ENCODE data around the gene CCL13. TPM values are rescaled to one million over a fixed set of nuclear protein-coding genes. Genes with fewer than 3 reads are reported as not detected.
"Not testable (repeated sequence)": the region's sequence is repeated elsewhere in the genome, so short reads cannot be mapped to it uniquely, and the experiment has no call there.

The CCL13 gene
- not detected for total RNA-seq

DNA sequence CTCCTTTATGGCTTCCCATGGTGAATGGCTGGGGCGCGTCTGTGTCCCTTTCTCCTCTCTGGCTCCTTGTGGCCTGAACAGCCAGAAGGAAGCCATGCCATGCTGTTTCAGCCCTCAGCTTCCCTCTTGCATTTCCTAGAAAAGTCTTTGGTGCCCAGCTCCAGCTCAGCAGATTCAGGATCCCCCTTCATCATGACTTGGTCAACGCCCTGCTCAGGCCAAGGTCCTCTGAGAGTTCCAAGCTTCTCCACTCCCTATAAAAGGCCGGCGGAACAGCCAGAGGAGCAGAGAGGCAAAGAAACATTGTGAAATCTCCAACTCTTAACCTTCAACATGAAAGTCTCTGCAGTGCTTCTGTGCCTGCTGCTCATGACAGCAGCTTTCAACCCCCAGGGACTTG, at the start of gene CCL13:
Gene CCL13, plus strand, starts transcription at position 287 of the 400 bp plus-strand sequence. Its CDS starts 47 bp downstream, at position 334.
- H3K9me3 Mint-ChIP-seq (ENCODE audit: low read depth), result peaks cover 4% of the 10 kb centered on the region
- peaks cover 13% of the 10 kb centered on the region for H3K27me3 Mint-ChIP-seq
- no peak for ATAC-seq
- peaks cover 2% of the 10 kb centered on the region for H3K4me1 Mint-ChIP-seq
- no peak within 1 kb of the TSS for H3K27ac Mint-ChIP-seq
- intact Hi-C loops (cut with DNase I, micrococcal nuclease), result no loop called here
- no peak within 1 kb of the TSS for H3K4me3 Mint-ChIP-seq
- ChIA-PET CTCF (interaction anchor here (0.7 to 2.0 kb wide), 3 partner anchors 12 to 160 kb away, joined by 3 to 8 read pairs (median 6); no protein-coding TSS in a partner anchor), POLR2A (no interaction called here)
- DNase-seq, result no peak
- H3K36me3 Mint-ChIP-seq (ENCODE audit: low read depth), result no peaks in the 10 kb centered on the region

DNA sequence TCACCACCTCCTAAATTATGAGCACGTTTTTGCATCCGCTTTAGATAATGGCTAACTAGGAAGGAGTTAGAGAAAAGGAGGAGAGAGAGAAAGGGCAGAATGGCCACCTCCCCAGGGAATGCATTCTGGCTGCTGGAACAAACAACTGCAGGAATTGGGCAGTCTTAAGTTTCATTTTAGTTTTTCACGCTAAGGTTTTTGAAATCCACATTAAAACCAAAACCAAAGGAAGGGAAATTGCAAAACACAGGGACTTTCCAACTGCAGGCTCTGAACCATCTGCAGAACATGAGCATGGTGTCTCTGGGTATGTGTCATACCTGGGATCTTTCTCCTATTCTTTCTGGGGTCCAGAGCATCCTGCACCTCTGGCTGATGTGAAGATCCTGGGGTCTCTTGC, 49.2 kb upstream of the CCL13 start:
- no peak overlapping the region for H3K4me3 Mint-ChIP-seq
- peaks cover 13% of the 10 kb centered on the region for H3K27me3 Mint-ChIP-seq
- no peaks in the 10 kb centered on the region for H3K9me3 Mint-ChIP-seq (ENCODE audit: low read depth)
- H3K4me1 Mint-ChIP-seq, result no peaks in the 10 kb centered on the region
- ChIA-PET CTCF (interaction anchor here (0.8 kb wide), 1 partner anchor 11 kb away, joined by 3 read pairs; no protein-coding TSS in a partner anchor), POLR2A (no interaction called here)
- ATAC-seq (peak; percentile 44), DNase-seq (no peak)
- no peaks in the 10 kb centered on the region for H3K36me3 Mint-ChIP-seq (ENCODE audit: low read depth)
- H3K27ac Mint-ChIP-seq, result no peak overlapping the region
- intact Hi-C loops (cut with DNase I, micrococcal nuclease), result no loop called here

- ChIA-PET POLR2A (no interaction called here), CTCF (interaction anchor here (1.5 kb wide), 1 partner anchor 30 kb away, joined by 4 read pairs; no protein-coding TSS in a partner anchor)
- ATAC-seq (no peak), DNase-seq (no peak)
- Mint-ChIP-seq H3K9me3 (ENCODE audit: low read depth) (no peaks in the 10 kb centered on the region), H3K36me3 (ENCODE audit: low read depth) (no peaks in the 10 kb centered on the region), H3K27ac (no peak overlapping the region), H3K4me3 (no peak overlapping the region), H3K4me1 (no peaks in the 10 kb centered on the region), H3K27me3 (peaks cover 18% of the 10 kb centered on the region)
- intact Hi-C loops (cut with DNase I, micrococcal nuclease), result no loop called here
Observed at GRCh38 chr17:34308371-34308770, 47.9 kb upstream of the CCL13 start.

DNA sequence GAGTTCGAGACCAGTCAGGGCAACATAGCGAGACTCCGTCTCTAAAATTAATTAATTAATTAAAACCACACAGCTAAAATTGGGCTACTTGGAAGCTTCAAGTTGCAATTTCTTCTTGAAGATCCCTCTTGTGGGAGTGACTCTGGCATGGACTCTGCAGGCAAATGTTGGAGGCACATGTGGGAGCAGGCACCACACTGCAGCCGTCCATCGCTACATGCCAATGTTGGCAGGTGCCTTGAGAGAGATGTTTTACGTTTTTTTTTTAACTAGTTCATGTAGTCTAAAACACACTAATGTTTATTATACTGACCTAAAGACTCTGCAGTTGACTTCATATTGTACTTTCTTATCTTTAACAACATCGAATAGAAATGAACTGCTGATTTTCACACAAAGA, 45.0 kb upstream of the CCL13 start:
- no peak for DNase-seq
- Mint-ChIP-seq H3K4me3 (no peak overlapping the region), H3K4me1 (no peaks in the 10 kb centered on the region), H3K9me3 (ENCODE audit: low read depth) (no peaks in the 10 kb centered on the region), H3K27ac (no peak overlapping the region), H3K27me3 (peaks cover 19% of the 10 kb centered on the region), H3K36me3 (ENCODE audit: low read depth) (no peaks in the 10 kb centered on the region)
- ATAC-seq, result no peak
- CTCF ChIA-PET, result no interaction called here
- POLR2A ChIA-PET, result interaction anchor here (0.7 kb wide), 1 partner anchor 62 kb away, joined by 3 read pairs; no protein-coding TSS in a partner anchor
- intact Hi-C loops (cut with DNase I, micrococcal nuclease), result no loop called here

DNA sequence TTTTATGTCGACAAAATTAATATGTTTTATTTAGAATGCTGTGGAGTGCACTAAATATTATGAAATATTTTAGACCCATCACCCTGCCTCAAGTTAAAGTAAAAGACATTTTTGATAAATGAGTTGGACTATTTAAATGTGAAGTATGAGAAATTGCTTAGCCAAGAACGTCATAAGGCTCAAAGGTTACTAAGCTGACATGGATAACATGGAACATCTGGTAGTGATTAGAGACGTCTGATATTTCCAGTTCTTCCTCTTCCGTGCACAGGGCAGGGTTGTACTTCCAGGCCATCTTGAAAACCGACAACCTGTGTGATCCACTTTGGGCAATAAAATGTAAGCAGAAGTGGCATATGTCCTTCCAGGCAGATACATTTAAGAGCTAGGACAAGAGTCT, 44.2 kb upstream of the CCL13 start:
- H3K4me1 Mint-ChIP-seq, result no peaks in the 10 kb centered on the region
- intact Hi-C loops (cut with DNase I, micrococcal nuclease), result no loop called here
- H3K9me3 Mint-ChIP-seq (ENCODE audit: low read depth), result no peaks in the 10 kb centered on the region
- CTCF ChIA-PET, result interaction anchor here (1.2 kb wide), 1 partner anchor 140 kb away, joined by 4 read pairs; no protein-coding TSS in a partner anchor
- POLR2A ChIA-PET, result no interaction called here
- DNase-seq, result no peak
- H3K27me3 Mint-ChIP-seq, result peaks cover 19% of the 10 kb centered on the region
- ATAC-seq, result no peak
- H3K4me3 Mint-ChIP-seq, result no peak overlapping the region
- no peaks in the 10 kb centered on the region for H3K36me3 Mint-ChIP-seq (ENCODE audit: low read depth)
- no peak overlapping the region for H3K27ac Mint-ChIP-seq

DNA sequence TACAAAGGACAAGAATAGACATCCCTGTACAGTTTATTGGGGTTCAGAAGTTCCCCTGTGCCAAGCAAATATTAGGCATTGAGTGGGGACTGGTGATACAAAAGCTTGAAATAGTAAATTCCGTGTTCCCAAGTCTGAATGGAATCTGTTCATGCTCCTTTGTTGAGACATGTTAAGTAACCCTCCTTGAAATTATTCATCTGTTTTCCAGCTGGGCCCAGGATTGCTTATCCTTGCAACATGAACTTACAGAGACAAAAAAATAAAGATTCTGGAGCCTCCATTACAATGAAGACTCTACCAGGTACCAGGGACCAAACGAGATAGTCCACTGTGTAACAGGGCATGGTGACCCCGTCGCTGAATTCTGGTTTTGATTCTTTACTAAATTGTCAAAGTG, 43.1 kb upstream of the CCL13 start:
- ChIA-PET CTCF (interaction anchor here (1.2 kb wide), 1 partner anchor 141 kb away, joined by 4 read pairs; no protein-coding TSS in a partner anchor), POLR2A (no interaction called here)
- no peaks in the 10 kb centered on the region for H3K36me3 Mint-ChIP-seq (ENCODE audit: low read depth)
- ATAC-seq (no peak), DNase-seq (no peak)
- intact Hi-C loops (cut with DNase I, micrococcal nuclease), result no loop called here
- H3K4me1 Mint-ChIP-seq, result no peaks in the 10 kb centered on the region
- H3K9me3 Mint-ChIP-seq (ENCODE audit: low read depth), result no peaks in the 10 kb centered on the region
- H3K4me3 Mint-ChIP-seq, result no peak overlapping the region
- no peak overlapping the region for H3K27ac Mint-ChIP-seq
- H3K27me3 Mint-ChIP-seq, result peaks cover 19% of the 10 kb centered on the region

- no peak for DNase-seq
- Mint-ChIP-seq H3K27me3 (peaks cover 18% of the 10 kb centered on the region), H3K4me1 (no peaks in the 10 kb centered on the region), H3K4me3 (no peak overlapping the region), H3K9me3 (ENCODE audit: low read depth) (no peaks in the 10 kb centered on the region), H3K27ac (no peak overlapping the region), H3K36me3 (ENCODE audit: low read depth) (no peaks in the 10 kb centered on the region)
- CTCF ChIA-PET, result no interaction called here
- intact Hi-C loops (cut with DNase I, micrococcal nuclease), result no loop called here
- POLR2A ChIA-PET, result no interaction called here
- no peak for ATAC-seq
Observed at GRCh38 chr17:34314279-34314678, 42.0 kb upstream of the CCL13 start.

DNA sequence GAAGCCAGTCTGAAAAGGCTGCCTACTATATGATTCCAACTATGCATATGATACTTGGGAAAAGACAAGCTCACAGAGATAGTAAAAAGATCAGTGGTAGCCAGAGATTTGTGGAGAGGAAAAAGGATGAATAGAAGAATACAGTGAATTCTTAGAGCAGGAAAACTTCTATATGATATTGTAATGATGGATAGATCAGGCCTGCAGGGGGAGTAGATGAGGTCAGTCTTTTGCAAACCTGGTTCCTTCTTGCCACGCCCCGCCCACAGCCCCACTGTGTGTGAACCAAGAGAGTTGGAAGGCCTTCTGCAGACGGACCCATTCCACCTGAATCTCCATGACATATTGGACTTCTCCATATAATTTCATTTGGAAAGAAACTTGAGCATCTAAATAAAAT, 37.8 kb upstream of the CCL13 start:
- H3K27me3 Mint-ChIP-seq, result peaks cover 6% of the 10 kb centered on the region
- no peak for ATAC-seq
- intact Hi-C loops (cut with DNase I, micrococcal nuclease), result no loop called here
- no peaks in the 10 kb centered on the region for H3K9me3 Mint-ChIP-seq (ENCODE audit: low read depth)
- CTCF ChIA-PET, result interaction anchor here (0.6 to 3.2 kb wide), 2 partner anchors 12 to 42 kb away, joined by 3 to 10 read pairs; no protein-coding TSS in a partner anchor
- H3K4me3 Mint-ChIP-seq, result no peak overlapping the region
- no peaks in the 10 kb centered on the region for H3K4me1 Mint-ChIP-seq
- H3K36me3 Mint-ChIP-seq (ENCODE audit: low read depth), result no peaks in the 10 kb centered on the region
- POLR2A ChIA-PET, result no interaction called here
- peak; percentile 38 for DNase-seq
- no peak overlapping the region for H3K27ac Mint-ChIP-seq

DNA sequence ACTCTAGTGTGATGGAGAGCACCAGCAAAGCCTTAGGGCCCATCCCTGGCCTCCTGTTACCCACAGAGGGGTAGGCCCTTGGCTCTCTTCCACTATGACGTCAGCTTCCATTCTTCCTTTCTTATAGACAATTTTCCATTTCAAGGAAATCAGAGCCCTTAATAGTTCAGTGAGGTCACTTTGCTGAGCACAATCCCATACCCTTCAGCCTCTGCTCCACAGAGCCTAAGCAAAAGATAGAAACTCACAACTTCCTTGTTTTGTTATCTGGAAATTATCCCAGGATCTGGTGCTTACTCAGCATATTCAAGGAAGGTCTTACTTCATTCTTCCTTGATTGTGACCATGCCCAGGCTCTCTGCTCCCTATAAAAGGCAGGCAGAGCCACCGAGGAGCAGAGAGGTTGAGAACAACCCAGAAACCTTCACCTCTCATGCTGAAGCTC, 37.2 kb upstream of the CCL13 start, which contains the start of gene CCL8:
Gene CCL8, plus strand, starts transcription at position 397 of the 445 bp plus-strand sequence. CDS start 67 bp downstream, outside the sequence.
- ATAC-seq (no peak), DNase-seq (no peak)
- CTCF ChIA-PET, result interaction anchor here (3.2 kb wide), 1 partner anchor 42 kb away, joined by 10 read pairs; no protein-coding TSS in a partner anchor
- POLR2A ChIA-PET, result no interaction called here
- Mint-ChIP-seq H3K27ac (no peak within 1 kb of the TSS), H3K36me3 (ENCODE audit: low read depth) (no peaks in the 10 kb centered on the region), H3K4me3 (no peak within 1 kb of the TSS), H3K27me3 (peaks cover 6% of the 10 kb centered on the region), H3K9me3 (ENCODE audit: low read depth) (no peaks in the 10 kb centered on the region), H3K4me1 (no peaks in the 10 kb centered on the region)
- intact Hi-C loops (cut with DNase I, micrococcal nuclease), result no loop called here

DNA sequence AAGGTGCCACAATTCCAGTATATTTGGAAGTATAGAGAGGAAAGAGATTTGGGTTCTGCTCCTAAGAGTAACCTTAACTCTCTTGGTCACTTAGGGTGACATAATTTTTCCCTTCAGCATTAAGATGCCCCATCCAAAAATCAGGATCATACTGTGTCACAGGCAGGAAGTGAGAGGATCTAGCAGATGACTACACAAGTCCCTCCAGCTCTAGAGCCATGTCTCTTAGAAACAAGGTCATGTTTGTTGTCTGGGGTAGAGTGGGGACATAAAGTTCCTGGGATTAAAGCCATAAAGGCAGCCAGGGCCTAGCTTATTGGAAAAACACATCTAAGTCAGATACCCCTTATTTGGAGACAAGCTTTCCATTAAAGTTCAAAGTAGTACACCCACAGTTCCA, 34.3 kb upstream of the CCL13 start:
- ATAC-seq, result no peak
- H3K36me3 Mint-ChIP-seq (ENCODE audit: low read depth), result no peaks in the 10 kb centered on the region
- ChIA-PET POLR2A (no interaction called here), CTCF (interaction anchor here (1.1 to 1.2 kb wide), 2 partner anchors 32 to 121 kb away, joined by 3 read pairs; no protein-coding TSS in a partner anchor)
- no peak overlapping the region for H3K27ac Mint-ChIP-seq
- DNase-seq, result no peak
- intact Hi-C loops (cut with DNase I, micrococcal nuclease), result no loop called here
- H3K27me3 Mint-ChIP-seq, result peaks cover 9% of the 10 kb centered on the region
- no peak overlapping the region for H3K4me3 Mint-ChIP-seq
- peaks cover 7% of the 10 kb centered on the region for H3K9me3 Mint-ChIP-seq (ENCODE audit: low read depth)
- H3K4me1 Mint-ChIP-seq, result no peaks in the 10 kb centered on the region

DNA sequence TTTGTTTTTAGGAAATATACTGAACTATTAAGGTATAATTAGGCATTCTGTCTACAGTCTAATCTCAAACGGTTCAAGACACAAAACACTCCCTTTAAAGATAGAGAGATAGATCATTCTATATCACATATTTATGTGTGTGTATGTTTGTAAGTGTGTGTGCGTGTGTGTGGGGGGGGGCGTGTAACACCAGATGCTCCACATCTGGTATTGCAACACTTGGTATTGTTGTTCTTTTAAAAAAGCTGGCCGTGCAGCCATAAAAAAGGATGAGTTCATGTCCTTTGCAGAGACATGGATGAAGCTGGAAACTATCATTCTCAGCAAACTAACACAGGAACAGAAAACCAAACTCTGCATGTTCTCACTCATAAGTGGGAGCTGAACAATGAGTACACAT, 28.7 kb upstream of the CCL13 start:
- POLR2A ChIA-PET; H3K9me3 Mint-ChIP-seq (ENCODE audit: low read depth); H3K4me3 Mint-ChIP-seq; DNase-seq; H3K36me3 Mint-ChIP-seq (ENCODE audit: low read depth); H3K27ac Mint-ChIP-seq; intact Hi-C loops (cut with DNase I, micrococcal nuclease); H3K4me1 Mint-ChIP-seq; ATAC-seq: not testable (repeated sequence)
- peaks cover 18% of the 10 kb centered on the region for H3K27me3 Mint-ChIP-seq
- CTCF ChIA-PET, result interaction anchor here (1.8 kb wide), 1 partner anchor 35 kb away, joined by 9 read pairs; the partner anchor contains the start of gene CCL1

DNA sequence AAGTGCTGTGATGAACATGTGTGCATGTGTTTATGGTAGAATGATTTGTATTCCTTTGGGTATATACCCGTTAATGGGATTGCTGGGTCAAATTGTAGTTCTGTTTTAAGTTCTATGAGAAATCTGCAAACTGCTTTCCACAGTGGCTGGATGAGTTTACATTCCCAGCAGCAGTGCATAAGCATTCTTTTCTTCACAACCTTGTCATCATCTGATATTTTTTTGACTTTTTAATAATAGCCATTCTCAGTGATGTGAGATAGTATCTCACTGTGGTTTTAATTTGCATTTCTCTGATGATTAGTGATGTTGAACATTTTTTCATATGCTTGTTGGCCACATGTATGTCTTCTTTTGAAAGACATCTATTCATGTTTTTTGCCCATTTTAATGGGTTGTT, 18.6 kb upstream of the CCL13 start:
- CTCF ChIA-PET, result no interaction called here
- no peak for ATAC-seq
- Mint-ChIP-seq H3K27ac (no peak overlapping the region), H3K4me3 (no peak overlapping the region), H3K4me1 (no peaks in the 10 kb centered on the region), H3K9me3 (ENCODE audit: low read depth) (peaks cover 2% of the 10 kb centered on the region), H3K36me3 (ENCODE audit: low read depth) (no peaks in the 10 kb centered on the region), H3K27me3 (peaks cover 26% of the 10 kb centered on the region)
- DNase-seq, result no peak
- POLR2A ChIA-PET, result no interaction called here
- intact Hi-C loops (cut with DNase I, micrococcal nuclease), result no loop called here

Measured in activated CD4-positive, alpha-beta T cell treated with anti-CD3 and anti-CD28 coated beads for 36 hours (primary cell).